WI38 (cell line): ENCODE results near the gene VPS26C.

Experiments
- H3K4me3 ChIP-seq: 2 replicates; pipeline ENCODE4 v1.5.1; 2011; ENCODE audit warnings: low read depth, mild to moderate bottlenecking, control low read depth, low read length
- TF ChIP-seq, protein P1 (sequence below): IDR thresholded peaks from 2 replicates; pipeline ENCODE4 v1.5.1; 2012; ENCODE audit warnings: low read depth, mild to moderate bottlenecking, control low read depth, low read length

The VPS26C gene

DNA sequence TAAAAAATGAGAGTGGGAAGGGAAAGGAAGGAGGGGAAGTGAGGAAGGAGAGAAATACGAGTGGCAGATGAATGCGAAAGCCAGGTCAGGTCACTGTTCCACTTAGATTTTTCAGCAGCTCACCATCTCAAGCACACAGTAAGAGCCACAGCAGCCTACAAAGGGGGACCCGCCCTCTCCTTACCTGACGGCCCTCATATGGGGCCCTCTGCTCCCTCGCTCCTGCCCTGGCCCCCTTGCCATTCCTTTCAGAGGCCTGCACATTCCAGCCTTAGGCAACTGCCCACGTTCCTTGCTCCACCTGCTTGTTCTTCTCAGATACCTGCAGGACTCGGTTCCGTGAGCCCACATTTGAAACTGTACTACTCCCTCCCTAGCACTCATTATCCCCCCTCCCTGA, 22.0 kb downstream of the VPS26C start:
- TF ChIP-seq, protein P1, sequence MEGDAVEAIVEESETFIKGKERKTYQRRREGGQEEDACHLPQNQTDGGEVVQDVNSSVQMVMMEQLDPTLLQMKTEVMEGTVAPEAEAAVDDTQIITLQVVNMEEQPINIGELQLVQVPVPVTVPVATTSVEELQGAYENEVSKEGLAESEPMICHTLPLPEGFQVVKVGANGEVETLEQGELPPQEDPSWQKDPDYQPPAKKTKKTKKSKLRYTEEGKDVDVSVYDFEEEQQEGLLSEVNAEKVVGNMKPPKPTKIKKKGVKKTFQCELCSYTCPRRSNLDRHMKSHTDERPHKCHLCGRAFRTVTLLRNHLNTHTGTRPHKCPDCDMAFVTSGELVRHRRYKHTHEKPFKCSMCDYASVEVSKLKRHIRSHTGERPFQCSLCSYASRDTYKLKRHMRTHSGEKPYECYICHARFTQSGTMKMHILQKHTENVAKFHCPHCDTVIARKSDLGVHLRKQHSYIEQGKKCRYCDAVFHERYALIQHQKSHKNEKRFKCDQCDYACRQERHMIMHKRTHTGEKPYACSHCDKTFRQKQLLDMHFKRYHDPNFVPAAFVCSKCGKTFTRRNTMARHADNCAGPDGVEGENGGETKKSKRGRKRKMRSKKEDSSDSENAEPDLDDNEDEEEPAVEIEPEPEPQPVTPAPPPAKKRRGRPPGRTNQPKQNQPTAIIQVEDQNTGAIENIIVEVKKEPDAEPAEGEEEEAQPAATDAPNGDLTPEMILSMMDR: no peak
- no peak overlapping the region for H3K4me3 ChIP-seq

DNA sequence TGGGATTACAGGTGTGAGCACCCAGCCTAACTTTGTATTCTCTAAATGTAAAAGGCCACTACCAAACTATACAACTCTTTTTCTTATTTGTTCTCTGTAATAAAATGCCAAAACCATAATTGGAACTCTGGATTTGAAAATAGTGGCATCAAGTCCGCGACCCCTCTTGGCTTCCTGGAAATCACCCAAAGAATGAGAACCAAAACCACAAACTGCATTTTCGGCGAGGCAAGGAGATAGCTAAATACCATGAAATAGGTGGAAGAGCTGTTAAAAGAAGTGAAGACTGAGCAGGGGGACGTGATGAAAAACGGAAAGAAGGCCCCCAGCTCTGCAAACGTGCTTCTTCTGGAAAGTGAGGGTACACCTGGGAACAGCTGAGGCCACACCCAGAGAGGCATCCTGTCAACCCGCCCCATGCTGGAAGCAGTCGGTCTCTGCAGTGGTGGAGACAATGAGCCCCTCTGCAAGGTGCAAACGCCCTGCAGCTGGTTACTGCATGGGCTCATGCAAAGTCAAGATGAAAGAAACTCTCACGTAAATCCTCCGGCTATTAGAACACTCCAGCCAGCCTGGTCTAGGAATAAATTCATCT, 22.5 kb downstream of the VPS26C start:
- TF ChIP-seq, protein P1: no peak
- H3K4me3 ChIP-seq: no peak overlapping the region

DNA sequence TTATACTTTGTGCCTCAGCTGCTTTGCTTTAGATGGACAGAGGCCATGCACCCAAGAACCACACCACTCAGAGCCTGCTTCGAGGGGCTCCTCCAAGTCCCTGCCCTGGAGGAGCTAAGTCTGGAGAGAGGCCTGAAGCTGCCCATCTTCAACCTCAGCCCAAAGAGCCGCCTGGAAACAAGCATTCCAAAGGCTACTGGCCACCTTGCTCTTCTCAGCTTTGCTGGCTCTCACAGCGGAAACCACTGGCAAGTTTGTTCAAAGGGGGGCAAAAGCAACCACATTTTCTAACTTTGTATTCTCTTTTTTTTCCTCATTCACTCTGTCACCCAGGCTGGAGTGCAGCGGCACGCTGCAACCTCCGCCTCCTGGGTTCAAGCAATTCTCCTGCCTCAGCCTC, 23.2 kb downstream of the VPS26C start:
- TF ChIP-seq, protein P1: no peak
- H3K4me3 ChIP-seq: no peak overlapping the region

DNA sequence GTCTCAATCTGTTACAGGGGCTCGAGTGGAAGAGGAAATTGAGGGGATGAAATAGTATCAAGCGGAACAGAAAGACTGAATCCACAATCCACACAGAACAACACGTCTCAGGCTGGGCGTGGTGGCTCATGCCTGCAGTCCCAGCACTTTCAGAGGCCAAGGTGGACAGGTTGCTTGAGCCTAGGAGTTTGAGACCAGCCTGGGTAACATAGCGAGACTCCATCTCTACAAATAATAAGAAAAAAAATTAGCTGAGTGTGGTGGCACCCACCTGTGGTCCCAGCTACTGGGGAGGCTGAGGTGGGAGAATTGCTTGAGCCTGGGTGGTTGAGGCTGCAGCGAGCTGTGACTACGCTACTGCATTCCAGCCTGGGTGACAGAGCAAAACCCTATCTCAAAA, 25.7 kb downstream of the VPS26C start:
- TF ChIP-seq, protein P1: no peak
- H3K4me3 ChIP-seq: no peak overlapping the region

DNA sequence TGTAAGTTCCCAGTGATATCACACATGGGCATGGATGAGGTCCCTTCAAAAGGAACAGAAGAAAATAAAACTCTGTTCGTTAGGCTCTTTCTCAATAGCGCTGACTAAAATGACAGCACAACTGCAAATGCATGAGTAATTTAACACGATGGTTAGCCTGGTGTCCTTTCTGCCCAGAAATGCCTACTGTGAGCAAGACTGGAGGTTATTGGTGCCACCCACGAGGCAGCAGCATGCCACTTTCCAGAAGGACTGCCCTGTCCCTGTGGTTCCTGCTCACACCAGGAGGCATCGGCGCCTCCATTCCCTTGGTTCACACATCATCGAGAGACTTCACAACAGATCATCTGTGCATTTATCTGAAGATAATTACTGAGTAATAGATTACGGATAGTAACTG, 26.2 kb downstream of the VPS26C start:
- TF ChIP-seq, protein P1: no peak
- no peak overlapping the region for H3K4me3 ChIP-seq

DNA sequence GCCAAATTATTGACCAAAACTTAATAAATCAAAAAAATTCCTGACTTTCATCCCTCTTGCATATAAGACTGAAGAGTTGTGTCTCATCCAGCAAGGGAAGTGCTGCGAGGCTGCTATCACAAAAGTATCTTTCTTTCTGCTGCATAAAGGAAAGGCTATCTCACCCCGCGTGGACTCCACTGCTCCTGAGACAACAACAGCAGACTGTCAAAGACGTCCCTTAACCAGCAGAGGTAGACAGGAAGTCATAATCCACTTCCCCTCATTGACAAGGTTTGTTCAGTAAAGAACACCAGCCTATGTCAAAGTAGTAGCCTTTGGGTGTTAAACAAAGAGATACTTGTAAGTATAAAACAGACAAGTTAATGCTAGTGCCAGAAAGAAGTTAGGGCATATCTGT, 29.4 kb downstream of the VPS26C start:
- no peak overlapping the region for H3K4me3 ChIP-seq
- TF ChIP-seq, protein P1: no peak

DNA sequence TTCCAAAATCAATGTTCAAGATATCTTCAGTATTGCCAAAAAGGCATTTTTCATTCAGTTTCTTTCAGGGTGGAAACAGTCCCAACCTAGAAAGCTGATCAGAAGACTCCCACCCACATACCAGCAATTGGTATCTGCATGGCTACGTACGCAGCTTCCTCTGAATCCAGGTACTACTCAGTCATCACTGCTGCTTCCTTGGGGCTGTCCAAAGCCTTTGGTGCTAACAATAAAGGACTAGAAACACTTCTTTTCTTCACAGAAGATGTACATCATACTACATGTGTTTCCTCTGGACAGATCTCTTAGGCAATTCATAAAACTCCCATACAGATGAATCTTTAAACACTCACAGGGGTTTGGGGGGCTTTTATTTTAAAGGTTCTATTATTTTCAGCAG, 29.8 kb downstream of the VPS26C start:
- TF ChIP-seq, protein P1: no peak
- H3K4me3 ChIP-seq: no peak overlapping the region
